NT2/D1 (cell line): ENCODE measurements around the gene UBAC2.

Experiments
- SUZ12 ChIP-seq: IDR thresholded peaks from 2 replicates; pipeline ENCODE4 v1.6.1; 2011; ENCODE audit not compliant: insufficient read length, insufficient read depth; ENCODE audit errors: extremely low read depth
- YY1 ChIP-seq: IDR thresholded peaks from 2 replicates; pipeline ENCODE4 v1.6.1; 2011; ENCODE audit not compliant: insufficient read length, insufficient read depth
- ZNF274 ChIP-seq: IDR thresholded peaks from 2 replicates; pipeline ENCODE4 v1.6.1; 2011; ENCODE audit warnings: mild to moderate bottlenecking, low read depth, low read length

- TF ChIP-seq SUZ12 = no peak
- TF ChIP-seq YY1 = no peak
- TF ChIP-seq ZNF274 = no peak
Measured at GRCh38 chr13:99431927-99432608, 231.4 kb downstream of the UBAC2 start.
